ENCODE measurements around the gene GPR55.

DNA sequence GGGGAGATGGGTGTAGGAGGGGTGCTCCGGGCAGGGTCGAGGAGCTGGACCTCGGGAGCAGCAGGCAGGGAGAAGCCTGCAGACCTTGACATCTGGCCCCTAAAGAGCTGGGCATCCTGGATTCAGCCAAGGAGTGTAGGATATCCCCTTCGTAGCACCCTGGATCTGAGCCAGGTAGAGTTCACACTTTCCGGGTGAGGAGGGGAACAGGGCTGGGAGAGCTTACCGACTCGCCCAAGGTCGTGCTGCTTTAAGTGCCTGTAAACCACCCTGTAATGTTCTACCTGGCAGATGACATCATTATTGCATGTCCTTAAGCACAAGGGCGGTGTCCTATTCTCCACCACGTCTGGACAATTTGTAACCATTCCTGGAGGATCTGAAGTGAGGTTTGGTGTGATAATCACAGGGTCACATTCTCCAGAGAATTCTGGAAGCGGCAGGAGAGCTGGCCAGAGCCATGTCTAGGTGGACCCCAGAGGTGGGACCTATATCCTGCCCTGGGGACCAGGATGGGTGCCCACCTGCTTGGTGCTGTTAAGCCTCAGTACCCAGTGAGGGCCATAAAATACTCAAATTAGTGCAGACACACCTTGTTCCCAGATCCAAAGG is 45.7 kb downstream of the GPR55 start:
- TF ChIP-seq CTCF (IDR thresholded peaks at IDR 0.05; ENCODE audit: insufficient read depth, low read depth, low read length) (no peak), EZH2 (IDR thresholded peaks at IDR 0.05; ENCODE audit: insufficient read depth, low read length) (no peak)

All from astrocyte (in vitro differentiated cells and primary cell).